Trophoblast cell (in vitro differentiated cells and primary cell): ENCODE data around the gene MYO6.

Experiments used
- DNase-seq, 2 donors: peaks; one replicate each; pipeline ENCODE4 v3.0.0-alpha.2; 2016
- H2AFZ ChIP-seq: 2 replicates; pipeline ENCODE4 v1.6.1; 2013; ENCODE audit warnings: low read length, moderate library complexity, mild to moderate bottlenecking; ENCODE audit not compliant: insufficient read depth, poor library complexity
- H2AK5ac ChIP-seq: 2 replicates; pipeline ENCODE4 v1.6.1; 2013; ENCODE audit warnings: mild to moderate bottlenecking, low read length
- H2BK120ac ChIP-seq: 2 replicates; pipeline ENCODE4 v1.6.1; 2013; ENCODE audit warnings: low read length, mild to moderate bottlenecking, moderate library complexity; ENCODE audit not compliant: insufficient read depth, poor library complexity
- H2BK12ac ChIP-seq: 2 replicates; pipeline ENCODE4 v1.6.1; 2013; ENCODE audit warnings: mild to moderate bottlenecking, low read length, moderate library complexity
- H2BK5ac ChIP-seq: 2 replicates; pipeline ENCODE4 v1.6.1; 2013; ENCODE audit warnings: low read length, low read depth, moderate library complexity, mild to moderate bottlenecking; ENCODE audit not compliant: poor library complexity
- H3K14ac ChIP-seq: 2 replicates; pipeline ENCODE4 v1.6.1; 2013; ENCODE audit warnings: mild to moderate bottlenecking, low read length
- H3K18ac ChIP-seq: 2 replicates; pipeline ENCODE4 v1.6.1; 2013; ENCODE audit warnings: mild to moderate bottlenecking, low read length
- H3K23ac ChIP-seq: 2 replicates; pipeline ENCODE4 v1.6.1; 2013; ENCODE audit warnings: low read length
- H3K27ac ChIP-seq: 2 replicates; pipeline ENCODE4 v1.5.1; 2013; ENCODE audit warnings: low read depth, mild to moderate bottlenecking, inconsistent platforms, low read length, moderate library complexity
- H3K27me3 ChIP-seq: 2 replicates; pipeline ENCODE4 v1.6.1; 2013; ENCODE audit warnings: inconsistent platforms, mild to moderate bottlenecking, low read length, moderate library complexity; ENCODE audit not compliant: insufficient read depth
- H3K36me3 ChIP-seq, 2 experiments: 1 replicate in 1 of 2; 2 replicates in 1 of 2; pipeline ENCODE4 v1.6.1; 2013; ENCODE audit warnings: low read length in 2 of 2, mild to moderate bottlenecking in 2 of 2, moderate library complexity in 1 of 2; ENCODE audit not compliant: insufficient read depth in 2 of 2, control insufficient read depth in 1 of 2
- H3K4ac ChIP-seq: 2 replicates; pipeline ENCODE4 v1.6.1; 2013; ENCODE audit warnings: low read depth, mild to moderate bottlenecking, low read length, moderate library complexity
- H3K4me1 ChIP-seq, 2 experiments: 1 replicate in 1 of 2; 2 replicates in 1 of 2; pipeline ENCODE4 v1.6.1; 2013; ENCODE audit warnings: low read length in 2 of 2, mild to moderate bottlenecking in 2 of 2, moderate library complexity in 1 of 2; ENCODE audit not compliant: insufficient read depth in 2 of 2, control insufficient read depth in 1 of 2
- H3K4me2 ChIP-seq: 2 replicates; pipeline ENCODE4 v1.6.1; 2013; ENCODE audit warnings: inconsistent platforms, mild to moderate bottlenecking, low read length, moderate library complexity
- H3K4me3 ChIP-seq: 2 replicates; pipeline ENCODE4 v1.5.1; 2013; ENCODE audit warnings: mild to moderate bottlenecking, low read depth, low read length, inconsistent platforms
- H3K79me1 ChIP-seq: one replicate; pipeline ENCODE4 v1.6.1; 2013; ENCODE audit warnings: low read length
- H3K79me2 ChIP-seq: 2 replicates; pipeline ENCODE4 v1.6.1; 2013; ENCODE audit warnings: low read length, mild to moderate bottlenecking; ENCODE audit not compliant: control insufficient read depth, insufficient read depth, poor library complexity
- H3K9ac ChIP-seq: 2 replicates; pipeline ENCODE4 v1.6.1; 2013; ENCODE audit warnings: mild to moderate bottlenecking, low read length
- H3K9me3 ChIP-seq: 2 replicates; pipeline ENCODE4 v1.6.1; 2013; ENCODE audit warnings: low read depth, mild to moderate bottlenecking, control low read depth, inconsistent platforms, low read length; ENCODE audit not compliant: insufficient read depth
- H4K12ac ChIP-seq: 2 replicates; pipeline ENCODE4 v1.6.1; 2013; ENCODE audit warnings: low read depth, mild to moderate bottlenecking, low read length, moderate library complexity
- H4K8ac ChIP-seq: 2 replicates; pipeline ENCODE4 v1.6.1; 2013; ENCODE audit warnings: low read depth, mild to moderate bottlenecking, low read length, moderate library complexity
- H4K91ac ChIP-seq: one replicate; pipeline ENCODE4 v1.6.1; 2013; ENCODE audit warnings: low read depth, mild to moderate bottlenecking, low read length, moderate library complexity
- WGBS: extraction: QIAGEN DNeasy Blood & Tissue Kit; methylation state at CpG from one replicate; pipeline ENCODE4 v1.1.7; 2013; ENCODE audit warnings: missing lambda C conversion rate; ENCODE audit not compliant: insufficient read length, insufficient coverage; ENCODE audit errors: extremely low coverage; 5-methylcytosine and 5-hydroxymethylcytosine counted together

The MYO6 gene

DNA sequence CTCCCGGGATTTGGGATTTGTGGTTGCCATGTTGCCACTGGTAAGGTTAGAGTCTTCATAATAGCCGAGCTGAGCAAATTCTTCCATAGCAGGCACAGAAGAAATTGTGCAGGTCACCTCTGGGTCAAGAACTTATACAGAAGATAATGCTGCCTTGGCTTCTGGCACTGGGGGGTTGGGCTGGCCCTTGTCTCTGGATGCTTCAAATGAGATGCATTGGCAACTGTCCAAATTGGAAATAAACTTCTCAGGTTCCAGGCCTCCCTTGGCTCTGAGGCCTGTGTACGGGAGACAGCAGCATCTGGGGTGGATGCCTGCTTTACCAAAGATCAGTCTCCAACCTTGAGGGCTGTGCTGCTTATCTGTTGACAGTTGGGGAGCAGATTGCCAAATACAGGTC lies 26.2 kb downstream of the MYO6 start:
- Histone ChIP-seq H3K27me3 (no peaks in the 10 kb centered on the region), H3K9me3 (no peaks in the 10 kb centered on the region)
- WGBS: no CpG with 5 or more reads among the region's 3 CpGs

GRCh38 chr6:75776461-75776860 lies 27.4 kb downstream of the MYO6 start:
- no CpG with 5 or more reads among the region's 2 CpGs for WGBS
- H4K12ac ChIP-seq: no peak overlapping the region
- no peaks in the 10 kb centered on the region for H3K27me3 ChIP-seq

More for the DNA sequence above, 26.2 kb downstream of the MYO6 start:
- H3K36me3 ChIP-seq: no peaks in the 10 kb centered on the region
- no peak overlapping the region for H3K23ac ChIP-seq
- no peak overlapping the region for H2BK120ac ChIP-seq
- H3K9ac ChIP-seq: no peak overlapping the region
- H4K12ac ChIP-seq: no peak overlapping the region
- DNase-seq: no peak
- H3K4ac ChIP-seq: no peak overlapping the region
- no peak overlapping the region for H2BK12ac ChIP-seq
- H2BK5ac ChIP-seq: no peak overlapping the region
- H3K18ac ChIP-seq: no peak overlapping the region
- H4K91ac ChIP-seq: no peak overlapping the region
- peaks cover 0 to 3% of the 10 kb centered on the region in 2 experiments for H3K4me1 ChIP-seq
- no peak overlapping the region for H3K4me2 ChIP-seq
- H2AFZ ChIP-seq: no peak overlapping the region
- H2AK5ac ChIP-seq: no peak overlapping the region
- H3K14ac ChIP-seq: no peak overlapping the region
- H3K79me1 ChIP-seq: no peaks in the 10 kb centered on the region
- H3K4me3 ChIP-seq: no peak overlapping the region
- H4K8ac ChIP-seq: no peak overlapping the region
- no peaks in the 10 kb centered on the region for H3K79me2 ChIP-seq
- H3K27ac ChIP-seq: no peak overlapping the region

DNA sequence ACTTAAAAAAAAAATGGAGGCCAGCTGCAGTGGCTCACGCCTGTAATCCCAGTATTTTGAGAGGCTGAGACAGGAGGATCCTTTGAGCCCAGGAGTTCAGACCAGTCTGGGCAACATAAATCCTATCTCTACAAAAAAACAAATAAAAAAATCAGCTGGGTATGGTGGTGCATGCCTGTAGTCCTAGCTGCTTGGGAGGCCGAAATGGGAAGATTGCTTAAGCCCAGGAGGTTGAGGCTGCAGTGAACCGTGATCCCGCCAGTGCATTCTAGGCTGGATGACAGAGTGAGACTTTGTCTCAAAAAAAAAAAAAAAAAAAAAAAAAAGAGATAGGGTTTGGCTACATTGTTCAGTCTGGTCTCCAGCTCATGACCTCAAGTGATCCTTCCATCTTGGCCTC lies 29.7 kb downstream of the MYO6 start:
- Histone ChIP-seq H3K4me3 (no peak overlapping the region), H3K9me3 (no peaks in the 10 kb centered on the region), H3K36me3 (no peaks in the 10 kb centered on the region), H4K8ac (no peak overlapping the region), H3K18ac (no peak overlapping the region), H3K4me2 (no peak overlapping the region), H3K23ac (no peak overlapping the region), H2BK12ac (no peak overlapping the region), H3K27me3 (no peaks in the 10 kb centered on the region), H3K9ac (no peak overlapping the region), H3K14ac (no peak overlapping the region), H3K27ac (no peak overlapping the region), H2BK5ac (no peak overlapping the region), H3K4ac (no peak overlapping the region), H2BK120ac (no peak overlapping the region), H3K79me1 (no peaks in the 10 kb centered on the region), H4K12ac (no peak overlapping the region), H4K91ac (no peak overlapping the region), H2AK5ac (no peak overlapping the region), H2AFZ (no peak overlapping the region), H3K79me2 (no peaks in the 10 kb centered on the region), H3K4me1 (peaks cover 0 to 3% of the 10 kb centered on the region in 2 experiments)
- DNase-seq: no peak
- no CpG with 5 or more reads among the region's 4 CpGs for WGBS

More at GRCh38 chr6:75776461-75776860, 27.4 kb downstream of the MYO6 start:
- no peak overlapping the region for H3K27ac ChIP-seq
- H3K4me1 ChIP-seq: peaks cover 0 to 3% of the 10 kb centered on the region in 2 experiments
- no peak overlapping the region for H3K4ac ChIP-seq
- H2BK12ac ChIP-seq: no peak overlapping the region
- peak overlapping the region; percentile 75 for H3K18ac ChIP-seq
- no peak overlapping the region for H3K14ac ChIP-seq
- no peak overlapping the region for H3K23ac ChIP-seq
- no peak overlapping the region for H3K9ac ChIP-seq
- no peaks in the 10 kb centered on the region for H3K79me2 ChIP-seq
- no peaks in the 10 kb centered on the region for H3K36me3 ChIP-seq
- H4K91ac ChIP-seq: no peak overlapping the region
- no peak overlapping the region for H2BK120ac ChIP-seq
- no peak overlapping the region for H3K4me3 ChIP-seq
- no peak overlapping the region for H2AFZ ChIP-seq
- no peaks in the 10 kb centered on the region for H3K79me1 ChIP-seq
- H3K4me2 ChIP-seq: no peak overlapping the region
- no peak overlapping the region for H2AK5ac ChIP-seq
- no peak overlapping the region for H2BK5ac ChIP-seq
- no peak for DNase-seq
- no peak overlapping the region for H4K8ac ChIP-seq
- H3K9me3 ChIP-seq: no peaks in the 10 kb centered on the region

DNA sequence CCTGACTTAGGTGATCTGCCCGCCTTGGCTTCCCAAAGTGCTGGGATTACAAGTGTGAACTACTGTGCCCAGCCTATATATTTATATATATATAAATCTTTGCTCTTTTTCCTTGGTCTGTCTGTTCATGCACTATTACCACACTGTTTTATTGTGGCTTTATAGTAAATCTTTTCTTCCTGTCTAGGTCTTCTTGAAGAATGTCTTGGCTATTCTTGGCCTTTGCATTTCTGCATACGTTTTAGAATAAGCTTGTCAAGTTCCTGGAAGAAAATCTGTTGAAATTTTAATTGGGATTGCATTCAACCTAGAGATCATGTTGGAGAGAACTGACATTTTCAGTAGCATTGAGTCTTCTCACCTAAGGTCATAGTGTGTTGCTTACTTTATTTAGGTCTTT lies 37.1 kb downstream of the MYO6 start:
- Histone ChIP-seq H3K18ac (no peak overlapping the region), H2BK120ac (no peak overlapping the region), H3K27ac (no peak overlapping the region), H4K12ac (no peak overlapping the region), H3K4me2 (no peak overlapping the region), H2AFZ (no peak overlapping the region), H3K27me3 (no peaks in the 10 kb centered on the region), H3K14ac (no peak overlapping the region), H2AK5ac (no peak overlapping the region), H3K36me3 (no peaks in the 10 kb centered on the region), H3K79me2 (no peaks in the 10 kb centered on the region), H3K79me1 (no peaks in the 10 kb centered on the region), H3K9me3 (no peaks in the 10 kb centered on the region), H3K4me3 (no peak overlapping the region), H4K8ac (no peak overlapping the region), H4K91ac (no peak overlapping the region), H3K9ac (no peak overlapping the region), H2BK5ac (no peak overlapping the region), H3K4ac (no peak overlapping the region), H3K23ac (no peak overlapping the region), H3K4me1 (no peaks in the 10 kb centered on the region), H2BK12ac (no peak overlapping the region)
- WGBS: no CpG with 5 or more reads among the region's 2 CpGs
- no peak for DNase-seq
